ENCODE results near the gene GSTCD. TPM values are rescaled to one million over a fixed set of nuclear protein-coding genes. Genes with fewer than 3 reads are reported as not detected.

The GSTCD gene
- polyA plus RNA-seq (2013, experiment 1 of 2): 21.0 TPM
- polyA plus RNA-seq (2013, experiment 2 of 2): 22.9 TPM

DNA sequence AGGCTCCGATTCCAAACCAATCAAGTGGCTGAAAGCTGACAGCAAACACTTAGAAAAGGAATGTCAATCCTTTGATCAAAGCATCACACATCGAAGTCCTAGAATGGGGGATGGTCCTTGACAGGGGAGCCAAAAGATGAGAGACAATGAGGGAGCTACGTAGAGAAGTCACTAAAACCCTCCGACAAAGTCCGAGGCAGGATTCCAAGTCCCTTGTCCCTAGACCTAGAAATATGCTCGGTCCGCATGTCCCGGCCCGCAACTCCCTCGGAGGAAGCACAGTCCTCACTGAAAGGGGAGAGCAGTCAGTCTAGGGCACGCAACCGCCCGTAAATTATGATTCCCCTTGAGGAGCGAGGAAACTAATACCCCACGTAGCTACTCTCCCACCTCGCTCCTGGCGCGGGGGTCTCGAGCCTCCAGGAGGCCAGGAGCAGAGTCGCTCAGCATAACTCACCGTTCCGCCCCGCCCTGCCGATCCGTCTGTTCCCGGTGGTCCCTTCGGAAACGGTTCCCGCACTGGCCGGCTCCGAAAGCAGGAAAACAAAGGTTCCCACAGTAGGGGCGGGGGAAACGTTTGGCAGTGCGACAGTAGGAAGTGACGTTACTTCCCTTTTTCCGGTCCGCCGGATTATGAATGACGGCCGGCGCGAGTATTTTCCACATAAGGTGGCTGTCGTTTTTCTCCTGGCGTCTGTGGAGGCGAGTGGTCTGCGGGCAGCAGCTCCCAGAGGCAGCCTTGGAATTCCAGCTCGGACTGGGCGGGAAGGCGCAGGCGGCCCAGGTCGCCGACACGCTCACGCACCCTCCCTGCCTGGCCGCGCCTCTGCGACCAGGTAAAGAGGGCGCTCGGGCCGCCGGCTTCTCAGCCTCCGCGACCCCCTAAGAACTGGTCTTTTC lies at the start of gene GSTCD, which contains the start of gene INTS12:
GSTCD (plus strand) TSS at position 604 of the 900 bp plus-strand sequence. CDS start 8,830 bp downstream, outside the sequence.
INTS12 (minus strand) TSS at position 509 of the 900 bp plus-strand sequence. CDS start 8,684 bp downstream, outside the sequence.
- peaks cover 6% of the 10 kb centered on the region for H3K4me1 ChIP-seq (ENCODE audit: control insufficient read depth, insufficient read depth, low read length, poor library complexity, severe bottlenecking)
- H3K9me3 ChIP-seq (ENCODE audit: control insufficient read depth, low read length): no peaks in the 10 kb centered on the region
- peak within 1 kb of the TSS; percentile 77 for H3K4me3 ChIP-seq (ENCODE audit: extremely low read depth, insufficient read depth, low read length, poor library complexity, severe bottlenecking)
- H3K27ac ChIP-seq (ENCODE audit: low read depth, low read length, severe bottlenecking): peak within 1 kb of the TSS; percentile 89
- peaks cover 22% of the 10 kb centered on the region for H3K36me3 ChIP-seq (ENCODE audit: control insufficient read depth, insufficient read depth, low read length)
- 0% methylated on average over 53 to 57 of the region's 63 CpGs for WGBS, 2 experiments (ENCODE audit: insufficient coverage in 2 of 2)

GRCh38 chr4:105659190-105659589 lies 49.4 kb upstream of the GSTCD start:
- H3K9me3 ChIP-seq (ENCODE audit: control insufficient read depth, low read length): no peaks in the 10 kb centered on the region
- no peaks in the 10 kb centered on the region for H3K36me3 ChIP-seq (ENCODE audit: control insufficient read depth, insufficient read depth, low read length)
- H3K4me3 ChIP-seq (ENCODE audit: extremely low read depth, insufficient read depth, low read length, poor library complexity, severe bottlenecking): no peak overlapping the region
- H3K27ac ChIP-seq (ENCODE audit: low read depth, low read length, severe bottlenecking): no peak overlapping the region
- 64 to 83% methylated on average over 3 of the region's 6 CpGs for WGBS, 2 experiments (ENCODE audit: insufficient coverage in 2 of 2)
- H3K4me1 ChIP-seq (ENCODE audit: control insufficient read depth, insufficient read depth, low read length, poor library complexity, severe bottlenecking): no peaks in the 10 kb centered on the region

GRCh38 chr4:105661028-105661427 lies 47.6 kb upstream of the GSTCD start:
- Histone ChIP-seq H3K36me3 (ENCODE audit: control insufficient read depth, insufficient read depth, low read length) (no peaks in the 10 kb centered on the region), H3K9me3 (ENCODE audit: control insufficient read depth, low read length) (no peaks in the 10 kb centered on the region), H3K4me3 (ENCODE audit: extremely low read depth, insufficient read depth, low read length, poor library complexity, severe bottlenecking) (no peak overlapping the region), H3K27ac (ENCODE audit: low read depth, low read length, severe bottlenecking) (no peak overlapping the region), H3K4me1 (ENCODE audit: control insufficient read depth, insufficient read depth, low read length, poor library complexity, severe bottlenecking) (no peaks in the 10 kb centered on the region)
- 100% methylated on average over 1 of the region's 3 CpGs for WGBS, 2 experiments (ENCODE audit: insufficient coverage in 2 of 2)

DNA sequence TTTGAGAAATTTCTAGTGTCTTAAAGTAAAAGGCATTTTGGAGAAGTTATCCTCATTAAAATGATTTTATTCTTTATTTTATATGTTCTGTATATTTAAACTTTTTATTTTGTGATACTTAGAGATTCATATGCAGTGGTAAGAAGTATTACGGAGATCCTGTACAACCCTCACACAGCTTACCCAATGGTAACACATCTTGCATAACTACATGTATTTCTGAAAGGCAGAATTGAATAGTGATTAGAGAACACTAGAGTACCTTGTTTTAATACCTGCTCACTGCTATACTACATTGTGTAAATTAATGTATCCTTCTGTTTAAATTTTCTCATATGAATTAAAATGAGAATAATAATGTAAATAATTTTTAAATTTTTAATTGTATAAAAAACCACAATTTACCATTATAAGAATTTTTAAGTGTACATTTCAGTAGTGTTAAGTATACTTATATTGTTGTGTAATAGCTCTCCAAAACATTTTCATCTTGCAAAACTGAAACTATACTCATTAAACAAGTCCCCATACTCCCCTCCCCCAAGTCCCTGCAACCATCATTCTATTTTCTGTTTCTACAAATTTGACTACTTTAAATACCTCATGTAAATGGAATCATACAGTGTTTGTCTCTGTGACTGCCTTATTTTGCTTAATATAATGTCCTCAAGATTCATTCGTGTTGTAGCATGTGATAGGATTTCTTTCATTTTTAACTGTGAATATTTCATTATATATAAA lies 45.5 kb upstream of the GSTCD start:
- Histone ChIP-seq H3K36me3 (ENCODE audit: control insufficient read depth, insufficient read depth, low read length) (no peaks in the 10 kb centered on the region), H3K4me3 (ENCODE audit: extremely low read depth, insufficient read depth, low read length, poor library complexity, severe bottlenecking) (no peak overlapping the region), H3K27ac (ENCODE audit: low read depth, low read length, severe bottlenecking) (no peak overlapping the region), H3K9me3 (ENCODE audit: control insufficient read depth, low read length) (no peaks in the 10 kb centered on the region), H3K4me1 (ENCODE audit: control insufficient read depth, insufficient read depth, low read length, poor library complexity, severe bottlenecking) (no peaks in the 10 kb centered on the region)
- WGBS, 2 experiments (ENCODE audit: insufficient coverage in 2 of 2): no CpG with 5 or more reads among the region's 2 CpGs

DNA sequence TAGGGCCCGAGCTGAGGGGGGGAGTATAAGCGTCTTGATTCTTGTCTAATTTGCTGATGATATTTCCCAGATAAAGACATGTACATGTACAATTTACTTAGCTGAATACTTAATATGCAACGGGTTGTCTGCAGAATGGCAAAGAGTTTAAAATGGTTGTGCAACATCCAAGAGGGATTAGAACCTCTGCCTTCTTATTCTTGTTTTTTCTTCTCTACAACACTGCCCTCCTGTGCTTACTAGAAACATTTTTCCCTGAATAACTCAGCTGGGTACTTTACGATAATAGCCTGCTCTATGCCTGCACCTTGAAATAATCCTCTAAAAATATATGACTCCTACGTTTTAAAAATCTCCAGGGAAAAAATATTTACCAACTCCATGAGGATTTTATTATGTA lies 41.9 kb upstream of the GSTCD start:
- Histone ChIP-seq H3K27ac (ENCODE audit: low read depth, low read length, severe bottlenecking) (no peak overlapping the region), H3K9me3 (ENCODE audit: control insufficient read depth, low read length) (no peaks in the 10 kb centered on the region), H3K4me1 (ENCODE audit: control insufficient read depth, insufficient read depth, low read length, poor library complexity, severe bottlenecking) (no peaks in the 10 kb centered on the region), H3K36me3 (ENCODE audit: control insufficient read depth, insufficient read depth, low read length) (no peaks in the 10 kb centered on the region), H3K4me3 (ENCODE audit: extremely low read depth, insufficient read depth, low read length, poor library complexity, severe bottlenecking) (no peak overlapping the region)
- WGBS, 2 experiments (ENCODE audit: insufficient coverage in 2 of 2): 32 to 35% methylated on average over 2 to 3 of the region's 5 CpGs

DNA sequence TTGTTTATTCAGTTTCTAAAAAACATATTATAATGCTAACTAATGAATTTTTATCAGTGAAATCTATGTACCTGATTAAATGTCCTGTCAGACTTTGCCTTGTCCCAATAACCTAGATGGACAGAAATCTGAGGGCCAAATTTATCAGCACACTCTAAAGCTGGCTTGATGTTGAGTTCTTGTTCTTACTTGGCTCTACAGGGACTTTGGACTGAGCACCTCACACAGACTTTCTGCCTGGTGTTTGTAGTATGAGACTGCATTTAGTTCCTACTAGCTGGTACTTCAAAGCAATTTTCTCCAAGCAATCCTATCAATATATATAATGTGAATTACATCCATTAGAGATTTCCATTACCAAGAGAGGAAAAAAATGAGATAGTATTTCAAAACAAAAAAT lies 37.9 kb upstream of the GSTCD start:
- Histone ChIP-seq H3K4me1 (ENCODE audit: control insufficient read depth, insufficient read depth, low read length, poor library complexity, severe bottlenecking) (no peaks in the 10 kb centered on the region), H3K27ac (ENCODE audit: low read depth, low read length, severe bottlenecking) (no peak overlapping the region), H3K9me3 (ENCODE audit: control insufficient read depth, low read length) (no peaks in the 10 kb centered on the region), H3K4me3 (ENCODE audit: extremely low read depth, insufficient read depth, low read length, poor library complexity, severe bottlenecking) (no peak overlapping the region), H3K36me3 (ENCODE audit: control insufficient read depth, insufficient read depth, low read length) (no peaks in the 10 kb centered on the region)

DNA sequence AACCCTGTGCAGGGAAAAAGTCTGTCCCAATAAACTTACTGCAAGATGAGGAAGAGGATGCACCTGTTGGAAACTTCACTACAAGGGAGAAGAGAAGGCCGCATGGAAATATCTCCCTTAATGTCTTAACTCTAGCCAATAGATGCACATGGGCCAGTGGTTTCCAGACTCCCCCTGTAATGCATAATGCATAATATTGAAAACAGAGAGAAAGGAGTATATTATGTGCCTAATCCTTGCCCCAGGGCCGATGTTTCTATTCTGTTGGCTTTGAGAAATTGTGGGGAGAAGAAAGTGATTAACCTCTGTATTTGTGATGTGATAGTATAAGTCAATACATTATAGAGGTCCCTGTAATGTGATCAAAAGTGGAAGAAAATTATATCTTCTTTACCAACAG lies 37.3 kb upstream of the GSTCD start:
- no CpG with 5 or more reads among the region's 2 CpGs for WGBS, 2 experiments (ENCODE audit: insufficient coverage in 2 of 2)
- no peaks in the 10 kb centered on the region for H3K36me3 ChIP-seq (ENCODE audit: control insufficient read depth, insufficient read depth, low read length)
- H3K4me3 ChIP-seq (ENCODE audit: extremely low read depth, insufficient read depth, low read length, poor library complexity, severe bottlenecking): no peak overlapping the region
- H3K9me3 ChIP-seq (ENCODE audit: control insufficient read depth, low read length): no peaks in the 10 kb centered on the region
- no peak overlapping the region for H3K27ac ChIP-seq (ENCODE audit: low read depth, low read length, severe bottlenecking)
- H3K4me1 ChIP-seq (ENCODE audit: control insufficient read depth, insufficient read depth, low read length, poor library complexity, severe bottlenecking): no peaks in the 10 kb centered on the region

DNA sequence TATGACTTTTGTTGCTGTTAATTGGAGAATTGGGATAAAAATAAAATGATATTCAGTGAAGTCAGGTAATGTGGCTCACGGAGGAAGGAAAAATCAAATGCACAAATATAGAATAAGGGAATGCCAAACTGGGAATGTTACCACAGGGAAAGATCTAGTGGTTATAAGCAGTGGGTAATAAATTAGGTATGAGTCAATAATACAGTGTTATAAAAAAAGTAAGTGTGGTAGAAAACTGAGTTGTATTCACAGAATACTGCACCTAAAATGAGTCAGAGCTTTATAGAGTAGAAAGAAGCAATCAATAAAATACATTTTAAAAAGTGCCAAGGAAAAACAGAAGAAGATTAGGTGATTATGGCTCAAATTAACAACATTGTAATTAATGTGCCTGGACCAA lies 34.6 kb upstream of the GSTCD start:
- H3K27ac ChIP-seq (ENCODE audit: low read depth, low read length, severe bottlenecking): no peak overlapping the region
- H3K4me1 ChIP-seq (ENCODE audit: control insufficient read depth, insufficient read depth, low read length, poor library complexity, severe bottlenecking): no peaks in the 10 kb centered on the region
- H3K36me3 ChIP-seq (ENCODE audit: control insufficient read depth, insufficient read depth, low read length): no peaks in the 10 kb centered on the region
- no peaks in the 10 kb centered on the region for H3K9me3 ChIP-seq (ENCODE audit: control insufficient read depth, low read length)
- H3K4me3 ChIP-seq (ENCODE audit: extremely low read depth, insufficient read depth, low read length, poor library complexity, severe bottlenecking): no peak overlapping the region
- 89 to 100% methylated on average over 1 of the region's 1 CpG for WGBS, 2 experiments (ENCODE audit: insufficient coverage in 2 of 2)

- Histone ChIP-seq H3K4me1 (ENCODE audit: control insufficient read depth, insufficient read depth, low read length, poor library complexity, severe bottlenecking) (no peaks in the 10 kb centered on the region), H3K4me3 (ENCODE audit: extremely low read depth, insufficient read depth, low read length, poor library complexity, severe bottlenecking) (no peak overlapping the region), H3K36me3 (ENCODE audit: control insufficient read depth, insufficient read depth, low read length) (peaks cover 7% of the 10 kb centered on the region), H3K27ac (ENCODE audit: low read depth, low read length, severe bottlenecking) (no peak overlapping the region), H3K9me3 (ENCODE audit: control insufficient read depth, low read length) (no peaks in the 10 kb centered on the region)
- 100% methylated on average over 1 of the region's 2 CpGs for WGBS, 2 experiments (ENCODE audit: insufficient coverage in 2 of 2)
Observed at GRCh38 chr4:105677709-105678108, 30.9 kb upstream of the GSTCD start.

DNA sequence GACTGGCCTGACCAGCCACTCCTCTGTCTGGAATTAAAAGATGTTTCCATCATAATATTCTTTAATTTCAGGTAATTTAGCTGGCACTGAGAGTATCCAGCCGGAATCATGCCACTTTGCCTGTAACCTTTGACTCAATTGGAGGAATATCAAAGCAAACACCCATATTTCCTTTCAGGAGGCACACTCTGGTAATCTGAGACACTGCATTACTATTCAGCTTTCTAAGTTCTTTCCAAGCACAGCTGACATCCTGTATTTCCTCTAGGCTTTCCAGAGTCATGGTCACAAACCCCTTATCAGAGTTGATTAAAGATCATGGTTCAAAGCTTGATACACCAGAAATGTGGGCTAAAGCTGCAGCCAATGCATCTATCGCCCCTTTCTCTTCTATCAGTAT lies 29.4 kb upstream of the GSTCD start:
- peaks cover 11% of the 10 kb centered on the region for H3K36me3 ChIP-seq (ENCODE audit: control insufficient read depth, insufficient read depth, low read length)
- no peaks in the 10 kb centered on the region for H3K4me1 ChIP-seq (ENCODE audit: control insufficient read depth, insufficient read depth, low read length, poor library complexity, severe bottlenecking)
- H3K4me3 ChIP-seq (ENCODE audit: extremely low read depth, insufficient read depth, low read length, poor library complexity, severe bottlenecking): no peak overlapping the region
- H3K9me3 ChIP-seq (ENCODE audit: control insufficient read depth, low read length): no peaks in the 10 kb centered on the region
- H3K27ac ChIP-seq (ENCODE audit: low read depth, low read length, severe bottlenecking): no peak overlapping the region
- 86 to 92% methylated on average over 1 of the region's 2 CpGs for WGBS, 2 experiments (ENCODE audit: insufficient coverage in 2 of 2)
